RCC 7860 (cell line): ENCODE measurements around the gene SELENOS.
A peak's percentile ranks its signal among the peaks of the same experiment; 100 is the strongest.
"Not testable (repeated sequence)": the region's sequence is repeated elsewhere in the genome, so short reads cannot be mapped to it uniquely, and the experiment has no call there.

ENCODE experiments used
- DNase-seq: peaks from one replicate; pipeline ENCODE4 v3.0.0-alpha.2; 2015; ENCODE audit warnings: low spot score
- FAIRE-seq: peaks from 2 replicates; lab custom pipeline; 2012; peaks lifted over from hg19 to GRCh38; lab: Jason Lieb, UNC

Gene SELENOS

GRCh38 chr15:101310161-101310480 lies 32.8 kb upstream of the SELENOS start:
- FAIRE-seq, result no peak
- DNase-seq, result no peak

DNA sequence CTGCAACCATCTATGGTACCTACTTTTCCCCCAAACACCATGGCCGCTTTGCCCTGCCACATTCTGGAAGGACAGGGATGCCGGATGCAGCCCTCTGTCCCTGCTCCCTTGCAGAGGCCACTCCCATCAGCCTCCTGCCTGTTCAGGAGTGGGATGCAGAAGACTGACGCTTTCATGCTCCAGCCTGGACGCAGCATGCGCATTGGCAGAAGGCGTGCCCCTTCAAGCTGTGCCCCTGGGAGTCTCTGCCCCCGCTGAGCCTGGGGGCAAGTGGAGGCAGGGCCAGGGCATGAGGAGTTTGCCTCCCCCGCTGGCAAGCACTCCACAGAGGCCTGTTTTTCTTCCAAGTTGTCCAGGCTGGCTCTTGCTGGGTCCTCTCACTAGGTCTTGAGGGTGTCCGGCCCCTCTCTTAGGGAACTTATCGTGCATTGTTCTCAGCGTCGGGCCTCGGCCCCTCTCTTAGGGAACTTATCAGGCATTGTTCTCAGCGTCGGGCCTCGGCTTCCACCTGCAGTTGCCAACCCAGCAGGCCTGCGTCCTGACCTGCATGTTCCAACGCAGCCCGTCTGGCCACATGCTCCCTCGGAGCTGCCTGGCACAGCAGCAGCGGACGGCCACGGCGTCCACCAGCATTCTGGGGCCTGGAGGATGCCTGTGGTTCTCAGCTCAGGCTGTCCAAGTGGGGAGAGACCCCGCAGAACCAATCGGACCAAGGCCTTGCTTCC lies 32.3 kb upstream of the SELENOS start:
- DNase-seq (no peak), FAIRE-seq (no peak)

DNA sequence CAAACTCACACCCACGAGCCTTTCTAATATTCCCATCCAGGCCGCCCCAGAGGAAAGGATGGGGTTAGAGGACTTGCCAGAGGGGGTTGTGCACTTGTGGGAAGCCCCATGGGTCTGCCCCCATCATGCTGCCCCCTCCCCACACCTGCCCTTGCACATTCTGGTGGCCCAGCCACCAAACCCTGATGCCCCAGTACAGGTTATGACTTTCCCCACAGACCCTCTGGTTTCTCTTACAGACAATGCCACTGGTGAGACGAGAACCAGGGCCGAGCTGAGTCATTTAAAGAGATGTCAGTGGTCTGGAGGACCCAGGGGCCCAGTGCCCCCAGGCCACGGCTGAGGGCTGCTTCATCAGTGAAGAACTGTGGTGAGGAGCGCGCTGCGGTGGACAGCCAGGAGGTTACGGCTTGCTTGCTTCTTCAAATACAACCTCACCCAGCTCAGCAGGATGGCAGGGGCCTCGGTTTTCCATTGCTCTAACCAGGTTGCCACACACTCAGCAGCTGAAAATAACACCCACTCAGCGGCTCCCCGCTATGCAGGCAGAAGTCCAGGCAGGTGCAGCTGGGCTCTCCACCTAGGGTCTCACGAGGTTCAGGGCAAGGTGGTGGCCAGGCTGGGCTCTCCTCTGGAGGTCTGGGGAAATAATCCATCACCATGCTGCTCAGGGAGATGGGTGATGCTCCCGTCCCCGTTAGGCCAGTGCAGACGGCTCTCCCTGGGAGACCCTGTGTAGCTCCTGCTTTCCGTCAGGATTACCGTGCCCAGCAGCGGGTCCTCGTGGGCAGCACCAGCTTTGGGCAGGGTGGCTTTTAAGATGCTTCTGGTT lies 31.5 kb upstream of the SELENOS start:
- DNase-seq, result no peak
- FAIRE-seq, result no peak

- no peak for FAIRE-seq
- no peak for DNase-seq
These were observed 30.8 kb upstream of the SELENOS start for GRCh38 chr15:101307897-101308603.

DNA sequence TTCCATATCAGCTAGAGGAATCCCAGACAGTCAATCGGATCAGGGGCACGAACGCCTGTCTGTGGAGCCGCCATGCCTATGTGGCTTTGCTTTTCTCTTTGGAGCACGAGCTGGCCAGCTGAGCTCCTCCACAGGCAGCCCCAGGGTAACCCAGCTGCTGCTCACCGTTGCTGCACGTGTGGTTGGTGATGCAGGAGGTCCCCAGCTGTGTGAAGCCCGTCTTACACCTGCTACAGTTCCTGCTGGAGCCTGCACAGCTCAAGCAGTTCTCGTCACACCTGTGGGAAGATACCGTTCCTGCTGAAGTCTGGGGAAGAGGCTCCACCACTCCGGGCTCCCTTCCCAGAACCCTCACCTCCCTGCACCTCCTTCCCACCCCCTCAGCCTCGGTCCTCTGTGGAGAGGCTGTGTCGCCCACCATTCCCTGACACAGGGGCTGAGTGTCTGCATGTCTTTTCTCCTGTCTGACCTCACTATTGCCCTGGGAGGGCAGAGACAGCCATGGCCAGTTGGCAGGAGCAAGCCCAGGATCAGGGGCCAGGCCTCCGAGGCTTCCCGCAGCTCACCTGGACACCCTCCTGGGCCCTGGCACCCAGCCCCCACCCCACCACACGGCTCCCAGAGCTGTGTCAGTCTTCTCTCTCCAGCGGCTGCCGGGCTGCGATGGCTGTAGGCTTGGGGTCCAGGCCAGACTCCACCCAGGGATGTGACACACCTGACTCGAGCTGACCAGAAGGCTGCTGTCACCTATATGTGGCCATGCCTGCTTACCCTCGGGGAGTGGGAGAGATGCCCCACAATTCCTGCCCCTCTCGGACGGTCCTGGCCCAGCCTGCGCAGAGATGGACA lies 30.0 kb upstream of the SELENOS start:
- DNase-seq (no peak), FAIRE-seq (no peak)

GRCh38 chr15:101306341-101307047 lies 29.2 kb upstream of the SELENOS start:
- no peak for DNase-seq
- FAIRE-seq, result no peak

DNA sequence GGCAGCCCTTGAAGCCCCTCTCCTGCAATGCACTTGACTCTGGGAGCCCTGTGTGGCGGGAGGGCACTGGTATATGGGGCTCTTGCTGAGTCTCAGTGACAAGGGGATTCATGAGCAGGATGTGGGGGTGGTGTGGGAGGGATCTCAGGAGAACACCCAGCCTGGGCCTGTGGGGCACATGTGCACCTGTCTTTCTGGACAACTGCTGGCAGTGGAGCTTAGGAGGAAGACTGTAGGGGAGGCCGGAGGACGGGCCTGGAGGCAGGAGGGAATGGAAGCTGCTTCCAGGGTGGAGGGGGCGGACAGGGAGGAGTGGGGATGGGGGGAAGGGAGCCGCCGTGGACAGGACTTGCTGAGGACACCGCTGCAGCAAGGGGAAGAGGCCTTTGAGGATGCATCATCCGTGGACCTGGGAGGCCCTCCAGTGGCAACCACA lies 28.6 kb upstream of the SELENOS start:
- DNase-seq, result no peak
- no peak for FAIRE-seq

DNA sequence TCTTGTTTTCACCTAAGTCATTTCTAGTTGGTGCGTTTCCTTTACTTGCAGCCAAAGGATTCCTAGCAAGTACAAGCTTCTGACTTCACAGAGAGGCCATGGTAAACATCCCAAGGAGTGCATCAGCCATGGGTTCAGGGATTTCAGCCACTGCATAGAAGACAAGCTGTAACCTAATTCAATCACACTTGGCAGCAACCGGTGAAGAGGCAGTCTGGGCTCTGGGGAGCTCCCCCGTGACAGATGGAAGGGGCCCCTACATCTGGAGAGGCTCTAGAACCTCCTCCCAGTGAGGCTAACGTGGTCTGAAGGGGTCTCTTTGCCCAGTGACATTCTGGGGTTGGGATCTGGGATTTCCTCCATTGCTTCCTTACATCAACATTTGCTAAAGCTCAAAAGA lies 26.1 kb upstream of the SELENOS start:
- no peak for FAIRE-seq

GRCh38 chr15:101296418-101297405 lies 19.4 kb upstream of the SELENOS start:
- FAIRE-seq (no peak), DNase-seq (no peak)

More for the DNA sequence above, 26.1 kb upstream of the SELENOS start:
- DNase-seq, result no peak

DNA sequence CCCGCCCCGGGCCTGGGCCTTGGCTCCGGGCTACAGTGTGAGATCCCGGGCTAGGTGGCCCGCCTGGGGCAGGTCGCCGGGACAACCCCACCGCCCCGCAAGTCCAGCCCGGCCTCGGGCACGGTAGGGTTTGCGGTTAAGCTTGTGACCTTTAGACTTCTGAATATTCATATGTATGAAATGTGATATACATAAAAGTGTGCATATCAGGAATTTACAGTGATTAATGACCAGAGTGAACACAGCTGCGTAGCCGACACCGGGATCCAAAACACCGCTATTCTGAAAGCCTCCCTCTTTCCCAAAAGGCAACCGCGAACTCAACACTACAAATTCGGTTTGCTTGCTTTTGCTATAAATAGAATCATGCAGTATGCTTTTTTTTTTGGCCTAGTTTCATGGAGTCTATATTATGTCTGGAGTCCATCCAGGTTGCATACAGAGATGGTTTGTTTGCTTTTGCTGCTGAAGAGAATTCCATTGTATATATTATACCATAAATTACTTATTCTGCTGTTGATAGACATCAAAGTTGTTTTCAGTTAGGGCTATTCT lies 18.4 kb upstream of the SELENOS start:
- DNase-seq (peak; percentile 9), FAIRE-seq (no peak)

DNA sequence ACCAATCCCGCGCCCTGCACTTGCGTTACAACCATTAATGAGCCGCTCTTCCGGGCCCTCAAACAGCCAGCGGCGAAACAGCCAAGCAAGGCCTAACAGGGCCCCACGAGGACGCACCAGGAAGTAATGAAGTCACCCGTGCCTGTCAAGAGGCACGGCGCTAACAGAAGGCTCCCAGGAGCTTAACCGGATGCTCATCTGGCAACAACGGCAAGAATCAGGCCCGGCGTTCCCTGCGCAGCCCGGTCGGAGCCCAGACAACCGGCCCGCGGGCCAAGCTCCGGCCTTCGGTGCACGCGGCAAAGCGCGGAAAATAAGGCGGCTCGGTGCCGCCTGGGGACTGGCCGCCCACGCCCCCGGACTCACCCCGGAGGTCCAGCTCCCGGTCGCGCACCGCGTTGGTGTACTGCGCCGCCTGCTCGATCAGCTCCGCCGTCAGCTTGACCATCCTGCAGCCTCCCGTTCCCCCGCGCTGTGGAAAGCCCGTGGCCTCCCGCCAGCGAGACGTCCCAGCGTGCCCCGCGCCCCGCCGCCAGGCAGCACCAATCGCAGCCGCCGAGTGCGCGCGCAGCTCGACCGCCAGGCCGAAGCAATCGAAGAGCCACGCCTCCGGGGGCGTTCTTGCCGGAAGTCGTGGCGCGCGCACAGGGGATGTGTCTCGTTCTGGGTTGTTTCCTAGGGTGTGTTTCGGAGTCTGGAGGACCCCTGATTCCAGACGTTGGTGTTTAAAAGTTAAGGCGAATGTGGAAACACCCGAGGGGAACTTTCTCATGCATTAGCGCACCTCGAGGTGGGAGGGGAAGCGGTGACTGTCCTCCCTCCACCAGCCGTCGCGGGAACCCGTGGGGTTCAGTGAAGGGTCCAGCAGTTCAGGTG lies 17.7 kb upstream of the SELENOS start, which contains the start of gene SNRPA1:
TSS of gene SNRPA1 (minus strand) at position 518 of the 876 bp plus-strand sequence. CDS start at position 448, 70 bp downstream.
- DNase-seq (peak; percentile 80), FAIRE-seq (no peak)

- FAIRE-seq (no peak), DNase-seq (no peak)
These were observed 15.8 kb upstream of the SELENOS start for GRCh38 chr15:101293122-101293521.

DNA sequence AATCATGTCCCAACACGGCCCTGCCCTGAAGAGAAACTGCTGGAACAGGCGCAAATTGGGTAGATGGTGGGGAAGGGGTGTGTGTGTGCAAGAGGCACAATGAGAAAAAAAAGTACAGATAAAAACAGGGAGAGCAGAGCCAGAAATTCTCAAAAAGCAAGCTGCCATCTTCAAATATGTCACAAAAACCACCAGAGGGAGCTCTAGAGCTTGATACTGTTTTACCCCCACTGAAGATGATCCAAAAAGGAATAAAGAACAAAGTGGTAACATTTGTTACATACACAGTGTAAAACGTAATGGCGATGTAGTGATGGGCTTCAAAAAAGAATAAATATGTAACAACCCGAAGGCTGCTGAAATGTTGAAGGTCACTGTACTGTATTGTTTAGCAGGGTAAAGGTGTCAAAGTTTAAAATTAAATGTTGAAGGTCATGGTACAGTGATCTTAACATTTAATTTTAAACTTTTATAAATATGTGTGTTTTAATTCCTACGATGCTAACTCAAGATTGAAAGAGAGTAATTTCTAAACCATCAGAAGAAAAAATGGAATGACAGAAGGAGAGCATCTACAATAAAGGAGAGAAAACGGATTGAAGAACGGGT lies 11.7 kb upstream of the SELENOS start:
- peak; percentile 15 for FAIRE-seq
- peak; percentile 25 for DNase-seq

DNA sequence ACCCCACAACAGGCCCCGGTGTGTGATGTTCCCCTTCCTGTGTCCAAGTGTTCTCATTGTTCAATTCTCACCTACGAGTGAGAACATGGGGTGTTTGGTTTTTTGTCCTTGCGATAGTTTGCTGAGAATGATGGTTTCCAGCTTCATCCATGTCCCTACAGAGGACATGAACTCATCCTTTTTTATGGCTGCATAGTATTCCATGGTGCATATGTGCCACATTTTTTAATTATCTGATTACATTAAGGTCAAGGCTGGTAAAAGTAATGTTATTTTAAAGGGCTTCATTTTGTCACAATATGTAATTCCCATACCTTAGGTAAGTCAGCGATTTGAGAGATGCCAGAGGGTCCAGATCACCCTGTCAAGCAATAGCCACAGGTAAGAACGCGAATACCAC lies 10.1 kb upstream of the SELENOS start:
- not testable (repeated sequence) for FAIRE-seq, DNase-seq

DNA sequence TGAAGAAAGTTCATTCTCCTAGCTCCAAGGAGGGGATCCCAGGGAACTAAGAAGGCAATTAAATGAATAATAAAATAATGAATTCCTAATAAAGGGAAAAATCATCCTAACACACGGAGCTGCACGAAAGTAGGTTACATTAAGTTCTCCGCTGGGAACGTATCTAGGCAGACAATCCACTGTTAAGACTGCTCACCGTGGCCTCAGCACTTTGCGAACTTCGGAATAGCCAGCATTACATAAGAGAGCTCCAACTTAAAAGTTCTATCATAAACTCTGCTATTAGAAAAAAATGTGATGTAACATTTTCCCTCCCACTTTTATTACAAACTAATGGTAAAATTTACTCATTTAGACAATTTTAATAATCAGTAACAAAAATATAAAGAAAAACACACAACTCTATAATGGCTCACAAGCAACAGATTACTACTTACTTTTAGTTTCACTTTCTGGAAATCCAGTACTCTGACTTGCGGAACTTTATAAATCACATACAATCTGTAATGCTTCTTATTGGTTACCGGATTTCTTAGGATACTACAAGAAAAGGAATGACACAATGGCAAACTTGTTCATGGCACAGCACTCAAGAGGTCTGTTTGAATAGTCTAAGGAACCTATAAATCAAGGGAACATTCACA lies 9.3 kb upstream of the SELENOS start:
- FAIRE-seq, result no peak
- no peak for DNase-seq

DNA sequence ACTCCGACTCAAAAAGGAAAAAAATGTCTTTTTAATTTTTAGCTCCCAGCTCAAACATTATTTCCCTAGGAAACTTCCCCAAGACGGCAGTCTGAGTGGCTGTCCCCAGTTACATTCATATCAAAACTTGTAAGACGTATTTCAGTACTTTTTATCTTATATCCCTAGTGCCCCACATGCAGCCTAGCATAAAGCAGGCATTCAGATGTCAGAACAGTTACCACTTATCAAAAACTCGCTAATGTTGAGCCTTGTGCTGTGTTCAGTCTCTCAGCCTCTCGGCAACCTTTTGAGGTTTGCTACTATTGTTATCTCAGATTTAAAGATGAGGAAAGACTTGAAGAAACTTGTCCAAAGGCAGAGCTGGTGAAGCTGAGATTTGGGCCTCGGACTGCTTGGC lies 6.6 kb upstream of the SELENOS start:
- no peak for DNase-seq
- FAIRE-seq, result no peak

DNA sequence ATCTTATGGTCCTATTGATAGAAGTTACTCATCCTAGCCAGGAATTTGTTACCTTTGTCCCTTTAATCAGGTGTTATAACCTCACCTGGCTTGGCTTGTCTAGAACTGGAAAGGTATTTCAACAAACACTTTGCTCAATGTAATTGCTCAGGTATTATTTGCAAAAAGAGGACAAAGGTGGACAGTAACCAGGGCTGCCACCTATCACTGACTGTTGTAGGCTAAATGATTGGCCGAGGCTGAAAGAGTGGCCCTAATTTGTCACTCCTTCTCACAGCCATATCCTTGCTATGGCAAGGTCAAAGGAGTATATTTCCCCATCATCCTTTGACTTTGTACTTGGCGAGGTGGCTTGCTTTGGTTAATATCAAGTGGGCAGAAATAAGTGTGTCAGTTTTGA lies 2.7 kb upstream of the SELENOS start:
- DNase-seq (no peak), FAIRE-seq (no peak)
